SK-N-SH (cell line): ENCODE results near the gene WNT8B. TPM values are rescaled to one million over a fixed set of nuclear protein-coding genes. Genes with fewer than 3 reads are reported as not detected.
A peak's percentile ranks its signal among the peaks of the same experiment; 100 is the strongest.

Source experiments
- CTCF ChIA-PET: fragments of 300-600, 350-600 bp; formaldehyde crosslinking; extraction: SDS; loops from one replicate; lab custom pipeline; 2021; lab: Yijun Ruan, JAX
- POLR2A ChIA-PET: fragments of 350-600 bp; sonication (Branson Sonifier 250); formaldehyde crosslinking; extraction: SDS; loops from one replicate; lab custom pipeline; 2020; ENCODE audit warnings: antibody characterized with exemption, inconsistent platforms; lab: Yijun Ruan, JAX
- DNase-seq: peaks from one replicate; pipeline ENCODE4 v3.0.0; 2012
- H2AFZ ChIP-seq: fragments of 200-600 bp; sonication (generic); 2 replicates; pipeline ENCODE4 v1.8.1; 2016; ENCODE audit warnings: antibody characterized with exemption, mild to moderate bottlenecking, low read depth
- H3F3A ChIP-seq: fragments of 200-600 bp; sonication (generic); replicated peaks from 2 replicates; pipeline ENCODE3; 2016; ENCODE audit warnings: antibody characterized with exemption, mild to moderate bottlenecking; ENCODE audit not compliant: insufficient read depth
- H3K27ac ChIP-seq, 2 experiments: fragments of 200-500 bp in 1 of 2; fragments of 200-600 bp in 1 of 2; sonication (Bioruptor generic) in 1 of 2; sonication (generic), shearing (Covaris generic) in 1 of 2; 2 replicates each; pipeline versions ENCODE4 v1.5.1 to v1.6.1; 2014 to 2016; ENCODE audit warnings: low read depth in 2 of 2, inconsistent platforms in 1 of 2, low read length in 1 of 2, mild to moderate bottlenecking in 1 of 2, mixed read lengths in 1 of 2
- H3K27me3 ChIP-seq: fragments of 200-600 bp; sonication (generic), shearing (Covaris generic); 2 replicates; pipeline ENCODE4 v1.6.1; 2016; ENCODE audit warnings: mixed run types; ENCODE audit not compliant: insufficient read depth
- H3K36me3 ChIP-seq, 2 experiments: fragments of 200-500 bp in 1 of 2; fragments of 200-600 bp in 1 of 2; sonication (Bioruptor generic) in 1 of 2; sonication (generic) in 1 of 2; replicated peaks in 1 of 2; 2 replicates each; pipeline versions ENCODE3 to v1.5.1; 2014 to 2016; ENCODE audit warnings: low read length in 1 of 2, mild to moderate bottlenecking in 1 of 2; ENCODE audit not compliant: insufficient read depth in 2 of 2, control insufficient read depth in 1 of 2
- H3K4me1 ChIP-seq, 2 experiments: fragments of 200-500 bp in 1 of 2; fragments of 200-600 bp in 1 of 2; sonication (Bioruptor generic) in 1 of 2; sonication (generic), shearing (Covaris generic) in 1 of 2; 2 replicates each; pipeline versions ENCODE4 v1.5.1 to v1.6.1; 2014 to 2016; ENCODE audit warnings: low read depth in 1 of 2, low read length in 1 of 2, mixed run types in 1 of 2; ENCODE audit not compliant: insufficient read depth in 2 of 2, control insufficient read depth in 1 of 2
- H3K4me2 ChIP-seq: fragments of 200-600 bp; sonication (generic), shearing (Covaris generic); 2 replicates; pipeline ENCODE4 v1.6.1; 2017; ENCODE audit warnings: mixed run types
- H3K4me3 ChIP-seq, 2 experiments: fragments of 200-500 bp in 1 of 2; fragments of 200-600 bp in 1 of 2; sonication (Bioruptor generic) in 1 of 2; sonication (generic), shearing (Covaris generic) in 1 of 2; 2 replicates each; pipeline versions ENCODE4 v1.5.1 to v1.8.1; 2014 to 2016; ENCODE audit warnings: low read depth in 2 of 2, inconsistent platforms in 1 of 2, low read length in 1 of 2, mild to moderate bottlenecking in 1 of 2, mixed read lengths in 1 of 2, moderate library complexity in 1 of 2
- H3K79me2 ChIP-seq: fragments of 200-600 bp; sonication (generic); 2 replicates; pipeline ENCODE4 v1.8.1; 2017; ENCODE audit warnings: mild to moderate bottlenecking; ENCODE audit not compliant: insufficient read depth
- H3K9ac ChIP-seq: fragments of 200-600 bp; sonication (generic); 2 replicates; pipeline ENCODE4 v1.6.1; 2017; ENCODE audit warnings: mixed run types
- H3K9me2 ChIP-seq: fragments of 200-600 bp; sonication (generic); 2 replicates; pipeline ENCODE4 v1.6.1; 2017; ENCODE audit warnings: mixed run types
- H3K9me3 ChIP-seq: fragments of 200-600 bp; sonication (generic); 2 replicates; pipeline ENCODE4 v1.6.1; 2017; ENCODE audit warnings: mixed run types, mild to moderate bottlenecking, moderate library complexity
- H4K20me1 ChIP-seq: fragments of 200-600 bp; sonication (generic); 2 replicates; pipeline ENCODE4 v1.6.1; 2017; ENCODE audit warnings: mild to moderate bottlenecking, mixed run types; ENCODE audit not compliant: insufficient read depth
- CTCF ChIP-seq: fragments of 200-600 bp; sonication (generic); IDR thresholded peaks from 2 replicates; pipeline ENCODE4 v1.6.1; 2017; ENCODE audit warnings: antibody characterized with exemption, mild to moderate bottlenecking, moderate library complexity
- EP300 ChIP-seq, 2 experiments: IDR thresholded peaks; 2 replicates each; pipeline versions ENCODE4 v1.4.0 to v1.6.1; 2012; ENCODE audit warnings: borderline replicate concordance in 1 of 2, low read depth in 1 of 2, low read length in 1 of 2
- FOSL2 ChIP-seq: IDR thresholded peaks from 2 replicates; pipeline ENCODE4 v1.4.0; 2012; ENCODE audit warnings: low read depth, mild to moderate bottlenecking, moderate library complexity, borderline replicate concordance
- FOXM1 ChIP-seq: IDR thresholded peaks from 2 replicates; pipeline ENCODE4 v1.4.0; 2012; ENCODE audit warnings: low read depth, mild to moderate bottlenecking
- GABPA ChIP-seq: IDR thresholded peaks from 2 replicates; pipeline ENCODE4 v1.4.0; 2012; ENCODE audit warnings: low read depth, mild to moderate bottlenecking
- GATA2 ChIP-seq: sonication (generic); formaldehyde crosslinking; IDR thresholded peaks from 2 replicates; pipeline ENCODE4 v1.5.0; 2020; ENCODE audit warnings: mild to moderate bottlenecking, missing genetic modification reagents
- MAX ChIP-seq: IDR thresholded peaks from 2 replicates; pipeline ENCODE4 v1.4.0; 2012; ENCODE audit warnings: low read depth
- MEF2A ChIP-seq: IDR thresholded peaks from 2 replicates; pipeline ENCODE4 v1.4.0; 2012; ENCODE audit warnings: low read depth, borderline replicate concordance
- NFIC ChIP-seq: IDR thresholded peaks from 2 replicates; pipeline ENCODE4 v1.4.0; 2012; ENCODE audit warnings: borderline replicate concordance
- NRF1 ChIP-seq: IDR thresholded peaks from 2 replicates; pipeline ENCODE4 v1.6.1; 2012; ENCODE audit warnings: low read depth, mild to moderate bottlenecking, low read length
- RAD21 ChIP-seq: IDR thresholded peaks from 2 replicates; pipeline ENCODE4 v1.6.1; 2012; ENCODE audit warnings: mild to moderate bottlenecking, low read length
- REST ChIP-seq: IDR thresholded peaks from 2 replicates; pipeline ENCODE4 v1.6.1; 2012; ENCODE audit warnings: mild to moderate bottlenecking, low read depth, low read length, moderate library complexity
- RFX5 ChIP-seq: IDR thresholded peaks from 2 replicates; pipeline ENCODE4 v1.6.1; 2012; ENCODE audit warnings: mild to moderate bottlenecking, improper control_type of control experiment, low read length
- SMC3 ChIP-seq: IDR thresholded peaks from 2 replicates; pipeline ENCODE4 v1.6.1; 2012; ENCODE audit warnings: low read depth, low read length, improper control_type of control experiment
- TAF1 ChIP-seq: IDR thresholded peaks from 2 replicates; pipeline ENCODE4 v1.6.1; 2012; ENCODE audit warnings: low read depth, mild to moderate bottlenecking, low read length, moderate library complexity, borderline replicate concordance
- TCF12 ChIP-seq: IDR thresholded peaks from 2 replicates; pipeline ENCODE4 v1.4.0; 2012
- USF1 ChIP-seq: IDR thresholded peaks from 2 replicates; pipeline ENCODE4 v1.4.0; 2012; ENCODE audit warnings: low read depth, borderline replicate concordance
- YY1 ChIP-seq: IDR thresholded peaks from 2 replicates; pipeline ENCODE4 v1.4.0; 2012; ENCODE audit warnings: low read depth, mild to moderate bottlenecking
- WGBS: methylation state at CpG from one replicate; pipeline ENCODE4 v1.1.6; 2017; ENCODE audit warnings: low lambda C conversion rate; 5-methylcytosine and 5-hydroxymethylcytosine counted together
- polyA plus RNA-seq, 3 experiments: library from polyadenylated mRNA; depleted of rRNA; stranded (reverse); fragments of >200 nt; gene quantifications; 2 replicates each; pipeline ENCODE4 v1.2.3, GENCODE V29; 2012
- TF ChIP-seq, protein P1 (sequence below): IDR thresholded peaks from 2 replicates; pipeline ENCODE4; 2012

Gene WNT8B
- polyA plus RNA-seq, 1 of the 3 experiments (the other 2 are of a cell fraction): 0.18 TPM

DNA sequence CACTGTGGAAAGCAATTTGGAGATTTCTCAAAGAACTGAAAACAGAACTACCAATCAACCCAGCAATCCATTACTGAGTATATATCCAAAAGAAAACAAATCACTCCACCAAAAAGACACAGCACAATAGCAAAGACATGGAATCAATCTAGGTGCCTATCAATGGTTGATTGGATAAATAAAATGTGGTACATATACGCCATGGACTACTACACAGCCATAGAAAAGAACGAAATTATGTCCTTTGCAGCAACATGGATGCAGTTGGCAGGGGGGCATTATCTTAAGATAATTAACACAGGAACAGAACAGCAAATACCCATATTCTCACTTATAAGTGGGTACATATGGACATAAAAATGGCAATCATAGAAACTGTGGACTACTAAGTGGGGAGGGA is 35.4 kb upstream of the WNT8B start:
- H3K9me2 ChIP-seq: no peaks in the 10 kb centered on the region
- H3K4me1 ChIP-seq: peaks cover 0 to 2% of the 10 kb centered on the region in 2 experiments; a peak in 1 of 4 replicates
- H3K27ac ChIP-seq: no peak overlapping the region
- no peak overlapping the region for H3K9ac ChIP-seq
- ChIA-PET POLR2A (no interaction called here), CTCF (interaction anchor here (1.3 to 7.6 kb wide), 2 partner anchors 88 to 89 kb away, joined by 3 to 432 read pairs; partner anchors contain the start of genes PKD2L1 and SCD)
- no peaks in the 10 kb centered on the region for H3F3A ChIP-seq
- no peak for DNase-seq
- H3K9me3 ChIP-seq: no peaks in the 10 kb centered on the region
- TF ChIP-seq FOXM1 (no peak), GATA2 (CRISPR knock-in tag) (no peak), MEF2A (no peak), YY1 (no peak), TAF1 (no peak), USF1 (no peak), FOSL2 (no peak), MAX (no peak), GABPA (no peak)
- TF ChIP-seq, protein P1, sequence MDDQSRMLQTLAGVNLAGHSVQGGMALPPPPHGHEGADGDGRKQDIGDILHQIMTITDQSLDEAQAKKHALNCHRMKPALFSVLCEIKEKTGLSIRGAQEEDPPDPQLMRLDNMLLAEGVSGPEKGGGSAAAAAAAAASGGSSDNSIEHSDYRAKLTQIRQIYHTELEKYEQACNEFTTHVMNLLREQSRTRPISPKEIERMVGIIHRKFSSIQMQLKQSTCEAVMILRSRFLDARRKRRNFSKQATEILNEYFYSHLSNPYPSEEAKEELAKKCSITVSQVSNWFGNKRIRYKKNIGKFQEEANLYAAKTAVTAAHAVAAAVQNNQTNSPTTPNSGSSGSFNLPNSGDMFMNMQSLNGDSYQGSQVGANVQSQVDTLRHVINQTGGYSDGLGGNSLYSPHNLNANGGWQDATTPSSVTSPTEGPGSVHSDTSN: no peak
- H3K36me3 ChIP-seq: no peaks in the 10 kb centered on the region
- no peaks in the 10 kb centered on the region for H4K20me1 ChIP-seq
- WGBS: 85% methylated on average over 2 of the region's 2 CpGs
- H3K4me3 ChIP-seq: no peak overlapping the region
- H3K79me2 ChIP-seq: no peaks in the 10 kb centered on the region
- no peak overlapping the region for H2AFZ ChIP-seq
- no peaks in the 10 kb centered on the region for H3K27me3 ChIP-seq
- H3K4me2 ChIP-seq: no peak overlapping the region

- no peaks in the 10 kb centered on the region for H4K20me1 ChIP-seq
- no peaks in the 10 kb centered on the region for H3K4me1 ChIP-seq
- peak; percentile 77 for DNase-seq
- no peak overlapping the region for H2AFZ ChIP-seq
- 27% methylated on average over 13 of the region's 13 CpGs for WGBS
- no peaks in the 10 kb centered on the region for H3K36me3 ChIP-seq
- no peak overlapping the region; a peak in 1 of 4 replicates for H3K4me3 ChIP-seq
- no peaks in the 10 kb centered on the region for H3K27me3 ChIP-seq
- H3F3A ChIP-seq: no peaks in the 10 kb centered on the region
- H3K79me2 ChIP-seq: no peaks in the 10 kb centered on the region
- POLR2A ChIA-PET: interaction anchor here (1.5 kb wide), 1 partner anchor 87 kb away, joined by 11 read pairs; the partner anchor contains the start of gene SCD
- no peaks in the 10 kb centered on the region for H3K9me2 ChIP-seq
- no peak overlapping the region for H3K27ac ChIP-seq
- H3K9me3 ChIP-seq: no peaks in the 10 kb centered on the region
- H3K4me2 ChIP-seq: no peak overlapping the region
- CTCF ChIA-PET: interaction anchor here (0.5 to 7.6 kb wide), 73 partner anchors 8 to 588 kb away, joined by 3 to 432 read pairs (median 5); partner anchors contain the start of genes PKD2L1, SCD and SEC31B
- H3K9ac ChIP-seq: no peak overlapping the region
- TF ChIP-seq CTCF (peak; percentile 100), NFIC (no peak), EP300 (IDR thresholded peaks at IDR 0.05; ENCODE audit: borderline replicate concordance in 1 of 2, low read depth in 1 of 2, low read length in 1 of 2) (no peak), SMC3 (peak; percentile 100), TAF1 (no peak), NRF1 (0 out of 2 replicates have a peak, but pooled peaks have one; percentile 17), REST (peak; percentile 22; the same call in 1 of the 2 replicates), TCF12 (no peak), RFX5 (peak; percentile 46; the same call in 1 of the 2 replicates), RAD21 (peak; percentile 100)
These were observed 29.3 kb upstream of the WNT8B start for GRCh38 chr10:100433253-100434240.
